Endothelial cell of umbilical vein (primary cell): Measurements from ENCODE around the gene ITPKB.

Experiments
- GATA2 ChIP-seq: IDR thresholded peaks from 2 replicates; pipeline ENCODE4 v1.7.0; 2011; ENCODE audit warnings: low read depth, mild to moderate bottlenecking, moderate library complexity, mixed read lengths, low read length; ENCODE audit not compliant: insufficient read length, insufficient read depth
- MYC ChIP-seq: IDR thresholded peaks from one replicate; pipeline ENCODE4 v1.6.1; 2011; ENCODE audit warnings: mild to moderate bottlenecking, low read depth, low read length
- POLR2AphosphoS5 ChIP-seq: IDR thresholded peaks from 2 replicates; pipeline ENCODE4 v1.6.1; 2012; ENCODE audit warnings: low read depth, mild to moderate bottlenecking, control low read depth, low read length, moderate library complexity; ENCODE audit not compliant: insufficient read depth
- TF ChIP-seq, protein P1 (sequence below), 2 donors: IDR thresholded peaks; 1 replicate in 1 of 2; 2 replicates in 1 of 2; pipeline ENCODE4 v1.5.1; 2011; ENCODE audit warnings: low read length in 2 of 2, mild to moderate bottlenecking in 2 of 2, moderate library complexity in 2 of 2, control low read depth in 1 of 2, inconsistent platforms in 1 of 2, low read depth in 1 of 2; ENCODE audit not compliant: insufficient read depth in 1 of 2; ENCODE audit errors: extremely low read depth in 1 of 2
- TF ChIP-seq, protein P2 (sequence below): IDR thresholded peaks from 2 replicates; pipeline ENCODE4 v1.6.1; 2011; ENCODE audit not compliant: insufficient read depth, insufficient read length

DNA sequence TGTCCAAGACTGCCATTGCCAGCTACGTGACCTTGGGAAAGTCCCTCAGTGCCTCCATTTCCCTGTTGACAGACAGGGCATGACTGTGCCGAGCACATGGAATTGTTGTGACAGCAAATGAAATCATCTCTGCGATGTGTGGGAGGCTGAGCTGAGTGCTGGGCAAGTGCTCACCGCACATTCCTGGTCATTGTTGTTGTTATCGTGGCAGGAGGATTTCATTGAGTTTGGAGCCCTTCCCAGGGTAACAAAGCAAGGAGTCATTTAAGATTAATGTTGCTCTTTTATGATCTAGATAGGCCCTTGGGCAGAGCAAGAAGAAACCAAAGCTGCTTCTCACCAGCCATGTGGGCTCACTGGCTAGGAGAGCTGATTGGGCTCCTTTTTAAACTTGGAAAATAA lies 39.6 kb upstream of the ITPKB start:
- TF ChIP-seq, protein P1, sequence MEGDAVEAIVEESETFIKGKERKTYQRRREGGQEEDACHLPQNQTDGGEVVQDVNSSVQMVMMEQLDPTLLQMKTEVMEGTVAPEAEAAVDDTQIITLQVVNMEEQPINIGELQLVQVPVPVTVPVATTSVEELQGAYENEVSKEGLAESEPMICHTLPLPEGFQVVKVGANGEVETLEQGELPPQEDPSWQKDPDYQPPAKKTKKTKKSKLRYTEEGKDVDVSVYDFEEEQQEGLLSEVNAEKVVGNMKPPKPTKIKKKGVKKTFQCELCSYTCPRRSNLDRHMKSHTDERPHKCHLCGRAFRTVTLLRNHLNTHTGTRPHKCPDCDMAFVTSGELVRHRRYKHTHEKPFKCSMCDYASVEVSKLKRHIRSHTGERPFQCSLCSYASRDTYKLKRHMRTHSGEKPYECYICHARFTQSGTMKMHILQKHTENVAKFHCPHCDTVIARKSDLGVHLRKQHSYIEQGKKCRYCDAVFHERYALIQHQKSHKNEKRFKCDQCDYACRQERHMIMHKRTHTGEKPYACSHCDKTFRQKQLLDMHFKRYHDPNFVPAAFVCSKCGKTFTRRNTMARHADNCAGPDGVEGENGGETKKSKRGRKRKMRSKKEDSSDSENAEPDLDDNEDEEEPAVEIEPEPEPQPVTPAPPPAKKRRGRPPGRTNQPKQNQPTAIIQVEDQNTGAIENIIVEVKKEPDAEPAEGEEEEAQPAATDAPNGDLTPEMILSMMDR (IDR thresholded peaks at IDR 0.05; ENCODE audit: extremely low read depth in 1 of 2, insufficient read depth in 1 of 2, low read depth in 1 of 2, low read length in 2 of 2) = no peak
- peak; percentile 9 for TF ChIP-seq MYC
- no peak for TF ChIP-seq GATA2
- no peak for TF ChIP-seq POLR2AphosphoS5
- TF ChIP-seq, protein P2, sequence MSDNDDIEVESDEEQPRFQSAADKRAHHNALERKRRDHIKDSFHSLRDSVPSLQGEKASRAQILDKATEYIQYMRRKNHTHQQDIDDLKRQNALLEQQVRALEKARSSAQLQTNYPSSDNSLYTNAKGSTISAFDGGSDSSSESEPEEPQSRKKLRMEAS = peak; percentile 70
